Neural crest cell (in vitro differentiated cells): Measurements from ENCODE around the gene RIPK3. TPM values are rescaled to one million over a fixed set of nuclear protein-coding genes. Genes with fewer than 3 reads are reported as not detected.
A peak's percentile ranks its signal among the peaks of the same experiment; 100 is the strongest.

Source experiments
- DNase-seq: peaks from one replicate; pipeline ENCODE4 v3.0.0; 2021; ENCODE audit warnings: low read depth, mixed read lengths, low spot score
- H3K27ac Mint-ChIP-seq: one replicate; pipeline ENCODE4 v1.8.0; 2021; ENCODE audit warnings: mild to moderate bottlenecking, mixed read lengths; ENCODE audit not compliant: unreplicated experiment
- H3K27me3 Mint-ChIP-seq: 2 replicates; pipeline ENCODE4 v1.8.0; 2021; ENCODE audit warnings: low read depth, mild to moderate bottlenecking, mixed read lengths
- H3K36me3 Mint-ChIP-seq: 2 replicates; pipeline ENCODE4 v1.8.0; 2021; ENCODE audit warnings: low read depth, mild to moderate bottlenecking, mixed read lengths
- H3K4me1 Mint-ChIP-seq: 2 replicates; pipeline ENCODE4 v1.8.0; 2021; ENCODE audit warnings: mixed read lengths
- H3K4me3 Mint-ChIP-seq: one replicate; pipeline ENCODE4 v1.8.0; 2021; ENCODE audit warnings: mild to moderate bottlenecking, mixed read lengths
- H3K9me3 Mint-ChIP-seq: 2 replicates; pipeline ENCODE4 v1.8.0; 2021; ENCODE audit warnings: mixed read lengths
- CTCF ChIP-seq: fragments of 200-600 bp; sonication (generic); conservative IDR thresholded peaks from 2 replicates; pipeline ENCODE4 v1.5.0; 2021; ENCODE audit warnings: antibody characterized with exemption, mild to moderate bottlenecking
- total RNA-seq: library from RNA; stranded (reverse); gene quantifications from 2 replicates; pipeline ENCODE4 v1.2.1, GENCODE V29; 2021

RIPK3 gene
- total RNA-seq, 1 donor from 2014 or later, result not detected

GRCh38 chr14:24309538-24310264, 30.1 kb downstream of the RIPK3 start, which contains the start of gene LTB4R2:
LTB4R2 (plus strand) TSS chr14:24310140; CDS start chr14:24310665, 525 bp downstream.
- no peak within 1 kb of the TSS for H3K4me3 Mint-ChIP-seq
- DNase-seq, result no peak
- H3K27ac Mint-ChIP-seq, result peak within 1 kb of the TSS; percentile 50
- peaks cover 3% of the 10 kb centered on the region for H3K36me3 Mint-ChIP-seq
- H3K27me3 Mint-ChIP-seq, result no peaks in the 10 kb centered on the region
- peaks cover 5% of the 10 kb centered on the region for H3K4me1 Mint-ChIP-seq
- no peaks in the 10 kb centered on the region for H3K9me3 Mint-ChIP-seq
- TF ChIP-seq CTCF, result no peak

- no peaks in the 10 kb centered on the region for H3K27me3 Mint-ChIP-seq
- H3K4me1 Mint-ChIP-seq, result peaks cover 5% of the 10 kb centered on the region
- peaks cover 3% of the 10 kb centered on the region for H3K36me3 Mint-ChIP-seq
- no peak for DNase-seq
- peak; percentile 17 for TF ChIP-seq CTCF
- no peak overlapping the region for H3K27ac Mint-ChIP-seq
- no peak overlapping the region for H3K4me3 Mint-ChIP-seq
- H3K9me3 Mint-ChIP-seq, result no peaks in the 10 kb centered on the region
Measured at GRCh38 chr14:24308342-24309124, 31.3 kb downstream of the RIPK3 start.

- Mint-ChIP-seq H3K4me3 (peak within 1 kb of the TSS; percentile 38), H3K4me1 (peaks cover 5% of the 10 kb centered on the region), H3K27ac (no peak within 1 kb of the TSS), H3K9me3 (no peaks in the 10 kb centered on the region), H3K27me3 (no peaks in the 10 kb centered on the region), H3K36me3 (peaks cover 3% of the 10 kb centered on the region)
- TF ChIP-seq CTCF, result peak; percentile 91
- peak; percentile 71 for DNase-seq
Measured at GRCh38 chr14:24307575-24308341, 32.0 kb downstream of the RIPK3 start, which contains the start of gene CIDEB. CIDEB (minus strand) TSS chr14:24307977; CDS start chr14:24307858, 119 bp downstream.

GRCh38 chr14:24307156-24307574, 32.6 kb downstream of the RIPK3 start:
- no peak overlapping the region for H3K4me3 Mint-ChIP-seq

More at GRCh38 chr14:24307156-24307574, 32.6 kb downstream of the RIPK3 start:
- peaks cover 3% of the 10 kb centered on the region for H3K36me3 Mint-ChIP-seq
- H3K4me1 Mint-ChIP-seq, result peaks cover 5% of the 10 kb centered on the region
- no peak for TF ChIP-seq CTCF
- no peak overlapping the region for H3K27ac Mint-ChIP-seq
- no peak for DNase-seq
- no peaks in the 10 kb centered on the region for H3K27me3 Mint-ChIP-seq
- H3K9me3 Mint-ChIP-seq, result no peaks in the 10 kb centered on the region
